K562 (cell line): ENCODE results near the gene MORC4. TPM values are rescaled to one million over a fixed set of nuclear protein-coding genes. Genes with fewer than 3 reads are reported as not detected.

Source experiments
- ATAC-seq: fragments of 200-7000 bp; cut with Tn5 transposase; 3 replicates; pipeline ENCODE4 v1.9.1; 2020; ENCODE audit warnings: moderate library complexity
- BruUV-seq: library from RNA; stranded (reverse); fragments of 400-500 nt; replicated peaks from 2 replicates; lab custom pipeline; 2021; lab: Mats Ljungman, UMichigan
- CTCF ChIA-PET: fragments of 300-600 bp; formaldehyde crosslinking; extraction: SDS; loops from one replicate; lab custom pipeline; 2021; ENCODE audit warnings: low intra/inter-chr PET ratio; lab: Yijun Ruan, JAX
- POLR2A ChIA-PET: fragments of 300-600, 350-650 bp; sonication (Branson Sonifier 250); formaldehyde crosslinking; extraction: SDS; loops from one replicate; lab custom pipeline; 2021; ENCODE audit warnings: antibody characterized with exemption, inconsistent platforms; lab: Yijun Ruan, JAX
- DNase-seq, 4 experiments: peaks; one replicate each; pipeline versions ENCODE4 v3.0.0 to v3.0.0-alpha.2; 2011 to 2018; ENCODE audit warnings: low spot score in 3 of 4, mixed read lengths in 3 of 4; ENCODE audit errors: extremely low read depth in 1 of 4
- FAIRE-seq: peaks from 2 replicates; lab custom pipeline; 2011; peaks lifted over from hg19 to GRCh38; lab: Jason Lieb, UNC
- H2AFZ ChIP-seq: 2 replicates; pipeline ENCODE4 v1.6.0; 2011; ENCODE audit warnings: low read depth, low read length, control low read depth, inconsistent platforms
- H3K27ac ChIP-seq: fragments of 200-600 bp; 3 replicates; pipeline ENCODE4 v1.8.0; 2011; ENCODE audit warnings: low read depth, mild to moderate bottlenecking, control low read depth, inconsistent platforms, low read length, moderate library complexity, mixed read lengths; ENCODE audit errors: extremely low read depth
- H3K27me3 ChIP-seq, 2 experiments: fragments of 300-600 bp in 1 of 2; 2 replicates in 1 of 2; 3 replicates in 1 of 2; pipeline versions ENCODE4 v1.6.0 to v1.8.0; 2011; ENCODE audit warnings: inconsistent platforms in 2 of 2, low read length in 2 of 2, mild to moderate bottlenecking in 1 of 2, mixed read lengths in 1 of 2, moderate library complexity in 1 of 2; ENCODE audit not compliant: control insufficient read depth in 2 of 2, insufficient read depth in 2 of 2
- H3K36me3 ChIP-seq: fragments of 300-600 bp; 3 replicates; pipeline ENCODE4 v1.8.0; 2011; ENCODE audit warnings: mild to moderate bottlenecking, low read length, inconsistent platforms; ENCODE audit not compliant: control insufficient read depth, insufficient read depth
- H3K4me1 ChIP-seq, 2 experiments: fragments of 200-600 bp in 1 of 2; replicated peaks in 1 of 2; 2 replicates in 1 of 2; 3 replicates in 1 of 2; pipeline versions ENCODE4 v1.5.1 to v1.8.0; 2011; ENCODE audit warnings: inconsistent platforms in 2 of 2, low read length in 2 of 2, mild to moderate bottlenecking in 1 of 2, mixed read lengths in 1 of 2, moderate library complexity in 1 of 2; ENCODE audit not compliant: control insufficient read depth in 2 of 2, insufficient read depth in 2 of 2
- H3K4me2 ChIP-seq: 2 replicates; pipeline ENCODE4 v1.6.1; 2011; ENCODE audit warnings: low read length, control low read depth, inconsistent platforms, mixed read lengths; ENCODE audit not compliant: insufficient read depth
- H3K4me3 ChIP-seq: fragments of 200-600 bp; sonication (generic), shearing (Covaris generic); 2 replicates; pipeline ENCODE4 v1.5.1; 2016; ENCODE audit warnings: control low read depth, inconsistent platforms
- H3K79me2 ChIP-seq: fragments of 200-600 bp; 3 replicates; pipeline ENCODE4 v1.8.0; 2011; ENCODE audit warnings: low read length, inconsistent platforms; ENCODE audit not compliant: control insufficient read depth, insufficient read depth
- H3K9ac ChIP-seq, 2 experiments: 2 replicates each; pipeline versions ENCODE4 v1.6.0 to v1.6.1; 2011; ENCODE audit warnings: low read depth in 2 of 2, low read length in 2 of 2, control low read depth in 1 of 2, inconsistent platforms in 1 of 2, mild to moderate bottlenecking in 1 of 2, mixed read lengths in 1 of 2; ENCODE audit not compliant: insufficient read depth in 1 of 2
- H3K9me1 ChIP-seq: one replicate; pipeline ENCODE4 v1.6.0; 2011; ENCODE audit warnings: inconsistent platforms, mild to moderate bottlenecking, low read length, moderate library complexity; ENCODE audit not compliant: control insufficient read depth, insufficient read depth
- H3K9me3 ChIP-seq: replicated peaks from 2 replicates; pipeline ENCODE4 v1.5.1; 2011; ENCODE audit warnings: low read depth, low read length, inconsistent platforms; ENCODE audit not compliant: control insufficient read depth, insufficient read depth
- H4K20me1 ChIP-seq: replicated peaks from 2 replicates; pipeline ENCODE4 v1.6.1; 2011; ENCODE audit warnings: low read length, inconsistent platforms, mixed read lengths; ENCODE audit not compliant: control insufficient read depth, insufficient read depth
- BRD9 ChIP-seq: fragments of 450-650 bp; IDR thresholded peaks from 2 replicates; pipeline ENCODE4 v1.6.1; 2018; ENCODE audit warnings: low read depth; ENCODE audit not compliant: partially characterized antibody
- SAFB2 ChIP-seq: fragments of 200-400 bp; formaldehyde crosslinking; IDR thresholded peaks from 2 replicates; pipeline ENCODE4 v1.6.1; 2018; ENCODE audit warnings: borderline replicate concordance, low read length, low read depth, moderate library complexity; ENCODE audit not compliant: severe bottlenecking
- SMARCA4 ChIP-seq: fragments of 450-650 bp; IDR thresholded peaks from 2 replicates; pipeline ENCODE4 v1.6.1; 2016
- ZNF398 ChIP-seq: fragments of 250-450 bp; sonication (Bioruptor Pico); IDR thresholded peaks from 2 replicates; pipeline ENCODE4 v1.8.0; 2021; ENCODE audit warnings: moderate library complexity, mild to moderate bottlenecking, inconsistent platforms
- WGBS: fragments of 100-300 bp; shearing (Covaris generic); methylation state at CpG from one replicate; pipeline ENCODE4 v1.1.6; 2016; ENCODE audit warnings: low coverage, mixed read lengths; ENCODE audit not compliant: insufficient coverage; ENCODE audit errors: missing lambda C conversion rate; 5-methylcytosine and 5-hydroxymethylcytosine counted together
- in situ Hi-C: fragments of 300-500 bp; cut with MboI; formaldehyde crosslinking; loops from 4 replicates; pipeline ENCODE4 v1.15.0; 2018; ENCODE audit warnings: inconsistent platforms, mixed read lengths
- intact Hi-C: fragments of 100-400 bp; cut with micrococcal nuclease; formaldehyde crosslinking; loops from 2 replicates; pipeline ENCODE4 v1.14.2; 2022
- polyA plus RNA-seq, 8 experiments: library from polyadenylated mRNA; depleted of rRNA in 4 of 8; stranded (reverse) in 5 of 8; unstranded in 3 of 8; fragments of >200 nt; fragmentation: Nextera tagmentation in 2 of 8; fragmentation: Illumina TruSeq in 1 of 8; extraction: Ambion mirVana in 2 of 8; extraction: Trizol in 1 of 8; gene quantifications; 2 replicates each; pipeline versions ENCODE4 v1.2.1 to v1.2.3, GENCODE V29; 2011 to 2014; ENCODE audit warnings: inconsistent platforms in 1 of 8, missing spikeins in 1 of 8
- total RNA-seq, 7 experiments: library from RNA; depleted of rRNA in 6 of 7; stranded (reverse); fragments of >200 nt in 6 of 7; fragmentation: Illumina TruSeq in 2 of 7; extraction: Trizol in 2 of 7; gene quantifications; 2 replicates each; pipeline versions ENCODE4 v1.2.1 to v1.2.3, GENCODE V29; 2011 to 2021; ENCODE audit warnings: low replicate concordance in 1 of 7

The MORC4 gene
- total and polyA plus RNA-seq, 9 of the 15 experiments (the other 6 are each of a cell fraction or from before 2014, with no cell fraction given), result 0.04 to 0.53 (median 0.18) TPM

DNA sequence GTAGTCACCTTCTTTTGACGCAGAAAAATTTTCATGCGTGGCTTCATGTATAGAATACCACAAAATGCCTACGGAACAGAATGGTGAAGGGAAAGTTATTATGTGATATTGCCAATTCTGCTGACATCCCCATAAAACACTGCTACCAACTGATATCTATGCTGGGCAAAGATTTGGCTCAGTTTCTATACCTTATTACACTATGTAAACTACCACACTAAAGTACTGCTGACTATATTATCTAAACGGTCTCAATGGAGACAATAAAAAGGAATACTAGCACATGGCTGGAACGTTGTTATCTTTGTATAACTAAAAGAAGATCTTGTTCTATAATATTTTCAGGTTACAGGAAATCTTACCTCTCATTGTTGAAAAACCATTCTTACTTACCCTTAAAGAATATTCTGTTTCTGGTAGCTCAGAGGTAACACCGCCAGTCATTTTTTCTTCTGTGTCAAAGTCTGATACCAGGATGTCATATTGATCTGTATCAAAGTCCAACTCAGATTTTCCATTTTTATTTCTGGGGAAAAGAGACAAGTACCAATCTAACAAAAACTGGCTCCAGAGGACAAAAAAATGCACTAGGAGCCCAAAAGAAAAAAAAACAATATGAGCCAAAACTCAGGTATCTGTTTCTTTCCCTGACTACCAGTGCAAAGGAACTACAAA lies 18.9 kb downstream of the MORC4 start:
- Histone ChIP-seq H3K9me1 (no peaks in the 10 kb centered on the region), H3K4me1 (no peaks in the 10 kb centered on the region), H3K27me3 (no peaks in the 10 kb centered on the region), H3K27ac (no peak overlapping the region), H3K79me2 (no peaks in the 10 kb centered on the region), H3K9ac (no peak overlapping the region), H3K4me2 (no peak overlapping the region), H3K9me3 (no peaks in the 10 kb centered on the region), H4K20me1 (no peaks in the 10 kb centered on the region), H3K36me3 (no peaks in the 10 kb centered on the region), H3K4me3 (no peak overlapping the region), H2AFZ (no peak overlapping the region)
- in situ Hi-C loops (no loop called here), intact Hi-C loops (no loop called here)
- BruUV-seq, result no TSS peak
- no peak for DNase-seq
- 0% methylated on average over 6 of the region's 6 CpGs for WGBS
- TF ChIP-seq SMARCA4 (no peak), ZNF398 (no peak), SAFB2 (no peak), BRD9 (no peak)
- ATAC-seq, result no peak
- ChIA-PET CTCF (no interaction called here), POLR2A (no interaction called here)
- no peak for FAIRE-seq
